Measurements from ENCODE around the gene RGS6.

DNA sequence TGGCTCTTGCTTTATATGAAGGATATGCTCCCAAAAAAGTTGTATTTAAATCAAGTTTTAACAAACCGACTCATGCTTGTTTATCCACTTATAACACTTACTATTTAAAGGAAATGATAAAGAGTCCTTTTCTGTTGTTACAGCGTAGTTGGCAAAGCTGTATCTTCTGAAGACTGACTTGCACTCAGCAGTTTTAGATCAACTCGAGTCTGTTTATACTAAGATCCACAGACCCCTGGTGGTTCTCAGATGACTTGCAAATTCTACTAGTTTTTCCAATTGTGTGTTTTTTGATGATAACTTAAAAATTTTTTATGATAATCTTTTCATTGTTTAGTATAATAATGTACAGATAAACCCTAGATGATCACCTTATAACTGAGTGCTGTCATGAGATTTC lies 475.8 kb downstream of the RGS6 start:
- TF ChIP-seq, protein P1, sequence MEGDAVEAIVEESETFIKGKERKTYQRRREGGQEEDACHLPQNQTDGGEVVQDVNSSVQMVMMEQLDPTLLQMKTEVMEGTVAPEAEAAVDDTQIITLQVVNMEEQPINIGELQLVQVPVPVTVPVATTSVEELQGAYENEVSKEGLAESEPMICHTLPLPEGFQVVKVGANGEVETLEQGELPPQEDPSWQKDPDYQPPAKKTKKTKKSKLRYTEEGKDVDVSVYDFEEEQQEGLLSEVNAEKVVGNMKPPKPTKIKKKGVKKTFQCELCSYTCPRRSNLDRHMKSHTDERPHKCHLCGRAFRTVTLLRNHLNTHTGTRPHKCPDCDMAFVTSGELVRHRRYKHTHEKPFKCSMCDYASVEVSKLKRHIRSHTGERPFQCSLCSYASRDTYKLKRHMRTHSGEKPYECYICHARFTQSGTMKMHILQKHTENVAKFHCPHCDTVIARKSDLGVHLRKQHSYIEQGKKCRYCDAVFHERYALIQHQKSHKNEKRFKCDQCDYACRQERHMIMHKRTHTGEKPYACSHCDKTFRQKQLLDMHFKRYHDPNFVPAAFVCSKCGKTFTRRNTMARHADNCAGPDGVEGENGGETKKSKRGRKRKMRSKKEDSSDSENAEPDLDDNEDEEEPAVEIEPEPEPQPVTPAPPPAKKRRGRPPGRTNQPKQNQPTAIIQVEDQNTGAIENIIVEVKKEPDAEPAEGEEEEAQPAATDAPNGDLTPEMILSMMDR (IDR thresholded peaks at IDR 0.05; ENCODE audit: low read length), result no peak
- no peak for TF ChIP-seq EZH2 (IDR thresholded peaks at IDR 0.05; ENCODE audit: borderline replicate concordance, low read length)

All from OCI-LY1 (cell line).